Liver (tissue), 3 donors: Measurements from ENCODE around the gene RLBP1.

ENCODE experiments used
- ATF3 ChIP-seq: IDR thresholded peaks from 2 replicates; pipeline ENCODE4 v1.6.1; 2016; ENCODE audit warnings: antibody characterized with exemption
- CTCF ChIP-seq: fragments of 150-350 bp; IDR thresholded peaks from 2 replicates; pipeline ENCODE4 v1.5.1; 2017; ENCODE audit warnings: improper control_type of control experiment, low read depth, low read length; ENCODE audit not compliant: missing input control
- EGR1 ChIP-seq, 2 donors: IDR thresholded peaks; 2 replicates each; pipeline ENCODE4 v1.6.1; 2016 to 2018; ENCODE audit warnings: antibody characterized with exemption in 2 of 2, low read depth in 2 of 2
- GABPA ChIP-seq, 2 donors: IDR thresholded peaks in 1 of 2; conservative IDR thresholded peaks in 1 of 2; 2 replicates each; pipeline ENCODE4 v1.6.1; 2016; ENCODE audit warnings: antibody characterized with exemption in 2 of 2, mild to moderate bottlenecking in 1 of 2, moderate library complexity in 1 of 2
- HNF4G ChIP-seq: IDR thresholded peaks from 2 replicates; pipeline ENCODE4 v1.6.1; 2016; ENCODE audit warnings: antibody characterized with exemption
- JUND ChIP-seq, 2 donors: IDR thresholded peaks; 2 replicates each; pipeline ENCODE4 v1.6.1; 2016; ENCODE audit warnings: antibody characterized with exemption in 2 of 2
- MAX ChIP-seq: IDR thresholded peaks from 2 replicates; pipeline ENCODE4 v1.6.1; 2016; ENCODE audit warnings: antibody characterized with exemption
- RAD21 ChIP-seq, 2 donors: IDR thresholded peaks; 2 replicates each; pipeline ENCODE4 v1.6.1; 2016; ENCODE audit warnings: antibody characterized with exemption in 2 of 2, mild to moderate bottlenecking in 2 of 2
- REST ChIP-seq: IDR thresholded peaks from 2 replicates; pipeline ENCODE4 v1.6.1; 2016; ENCODE audit warnings: antibody characterized with exemption, mild to moderate bottlenecking
- SP1 ChIP-seq: IDR thresholded peaks from 2 replicates; pipeline ENCODE4 v1.6.1; 2018; ENCODE audit warnings: antibody characterized with exemption, mild to moderate bottlenecking
- TAF1 ChIP-seq: conservative IDR thresholded peaks from 2 replicates; pipeline ENCODE4 v1.6.1; 2016; ENCODE audit warnings: antibody characterized with exemption, mild to moderate bottlenecking
- donor health status: healthy.
- donor health status: healthy.

GRCh38 chr15:89231832-89232231 lies 10.5 kb upstream of the RLBP1 start:
- TF ChIP-seq CTCF (no peak), EGR1 (IDR thresholded peaks at IDR 0.05; ENCODE audit: low read depth in 2 of 2) (no peak), GABPA (IDR thresholded peaks at IDR 0.05 in 1 of 2, conservative IDR thresholded peaks at IDR 0.05 in 1 of 2) (no peak), JUND (IDR thresholded peaks at IDR 0.05) (no peak), SP1 (no peak), ATF3 (no peak), MAX (no peak), RAD21 (IDR thresholded peaks at IDR 0.05) (no peak), REST (no peak), HNF4G (no peak), TAF1 (no peak)
